Measurements from ENCODE around the gene KLHL17. TPM values are rescaled to one million over a fixed set of nuclear protein-coding genes. Genes with fewer than 3 reads are reported as not detected.

The KLHL17 gene
- total and polyA plus RNA-seq, 9 of the 15 experiments (the other 6 are each of a cell fraction or from before 2014, with no cell fraction given), result 0.14 to 84.8 (median 13.0) TPM

- TF ChIP-seq KDM2B (CRISPR knock-in tag; IDR thresholded peaks at IDR 0.05) (peak; percentile 89; the same call in 1 of the 2 replicates), NFATC3 (IDR thresholded peaks at IDR 0.05) (0 out of 2 replicates have a peak, but pooled peaks have one; percentile 58), SOX6 (IDR thresholded peaks at IDR 0.05) (peak; percentile 46; the same call in 1 of the 2 replicates), ETS1 (conservative IDR thresholded peaks at IDR 0.05; ENCODE audit: control insufficient read depth, low read depth, low read length) (peak; percentile 63; the same call in 1 of the 2 replicates), NONO (IDR thresholded peaks at IDR 0.05; ENCODE audit: low read depth in 2 of 2, low read length in 1 of 2) (peak in 1 of 2 experiments; percentile 87; a peak in 2 of 4 replicates), FIP1L1 (IDR thresholded peaks at IDR 0.05; ENCODE audit: low read depth, low read length, poor library complexity, severe bottlenecking) (peak; percentile 86), KLF1 (tag; IDR thresholded peaks at IDR 0.05) (no peak), CREM (IDR thresholded peaks at IDR 0.05; ENCODE audit: low read depth) (peak; percentile 80), SAFB (IDR thresholded peaks at IDR 0.05; ENCODE audit: borderline replicate concordance, low read depth, low read length) (peak; percentile 74; the same call in 1 of the 2 replicates), E4F1 (CRISPR knock-in tag; IDR thresholded peaks at IDR 0.05; ENCODE audit: borderline replicate concordance) (no peak), RERE (CRISPR knock-in tag; IDR thresholded peaks at IDR 0.05; ENCODE audit: borderline replicate concordance) (no peak), MBD2 (IDR thresholded peaks at IDR 0.05; ENCODE audit: borderline replicate concordance, low read depth) (peak; percentile 60; the same call in 1 of the 2 replicates), ZBTB7A (IDR thresholded peaks at IDR 0.05; ENCODE audit: borderline replicate concordance, control insufficient read depth, low read depth, low read length) (peak; percentile 99), ZNF79 (CRISPR knock-in tag; IDR thresholded peaks at IDR 0.05; ENCODE audit: low read depth) (no peak), COPS2 (conservative IDR thresholded peaks at IDR 0.05) (no peak), YY1 (IDR thresholded peaks at IDR 0.05; ENCODE audit: borderline replicate concordance in 1 of 3, control insufficient read depth in 1 of 3, extremely low read depth in 1 of 3, insufficient read depth in 3 of 3, insufficient read length in 1 of 3, insufficient replicate concordance in 2 of 3, low read depth in 1 of 3, low read length in 2 of 3) (peak in 2 of 3 experiments; percentile 38 to 71)
These were observed 39.2 kb upstream of the KLHL17 start (continued) for GRCh38 chr1:921011-921837.
